Smooth muscle cell (in vitro differentiated cells): Measurements from ENCODE around the gene CKAP5. TPM values are rescaled to one million over a fixed set of nuclear protein-coding genes. Genes with fewer than 3 reads are reported as not detected.
A peak's percentile ranks its signal among the peaks of the same experiment; 100 is the strongest.

ENCODE experiments used
- DNase-seq: peaks from one replicate; lab custom pipeline; 2025; ENCODE audit not compliant: unreplicated experiment; lab: John Stamatoyannopoulos, UW
- H2AFZ ChIP-seq: fragments of 200-600 bp; sonication (generic); 2 replicates; pipeline ENCODE4 v1.6.0; 2016; ENCODE audit warnings: antibody characterized with exemption, low read depth, mild to moderate bottlenecking
- H3F3A ChIP-seq: fragments of 200-600 bp; sonication (generic); 2 replicates; pipeline ENCODE4 v1.6.0; 2017; ENCODE audit warnings: antibody characterized with exemption, low read depth
- H3K27ac ChIP-seq: fragments of 200-600 bp; sonication (generic); 2 replicates; pipeline ENCODE4 v1.5.1; 2016; ENCODE audit warnings: low read depth, mild to moderate bottlenecking
- H3K27me3 ChIP-seq: fragments of 200-600 bp; sonication (generic); 2 replicates; pipeline ENCODE4 v1.6.1; 2016; ENCODE audit warnings: low read depth, mild to moderate bottlenecking
- H3K36me3 ChIP-seq: fragments of 200-600 bp; sonication (generic); 2 replicates; pipeline ENCODE4 v1.5.1; 2016; ENCODE audit warnings: low read depth
- H3K4me1 ChIP-seq: fragments of 200-600 bp; sonication (generic); 2 replicates; pipeline ENCODE4 v1.5.1; 2016; ENCODE audit warnings: low read depth
- H3K4me2 ChIP-seq: fragments of 200-600 bp; sonication (generic); 2 replicates; pipeline ENCODE4 v1.6.0; 2016; ENCODE audit warnings: mild to moderate bottlenecking
- H3K4me3 ChIP-seq: fragments of 200-600 bp; sonication (generic); 2 replicates; pipeline ENCODE4 v1.5.1; 2016; ENCODE audit warnings: mild to moderate bottlenecking
- H3K79me2 ChIP-seq: fragments of 200-600 bp; sonication (generic); 2 replicates; pipeline ENCODE4 v1.6.0; 2016; ENCODE audit warnings: low read depth, mild to moderate bottlenecking
- H3K9ac ChIP-seq: fragments of 200-600 bp; sonication (generic); 2 replicates; pipeline ENCODE4 v1.6.0; 2016; ENCODE audit warnings: low read depth
- H3K9me3 ChIP-seq: fragments of 200-600 bp; sonication (generic); replicated peaks from 2 replicates; pipeline ENCODE4 v1.5.1; 2016; ENCODE audit warnings: low read depth
- H4K20me1 ChIP-seq: fragments of 200-600 bp; sonication (generic); 2 replicates; pipeline ENCODE4 v1.6.0; 2016; ENCODE audit warnings: low read depth
- CTCF ChIP-seq: fragments of 200-600 bp; sonication (generic); IDR thresholded peaks from 2 replicates; pipeline ENCODE4 v1.5.1; 2017; ENCODE audit warnings: borderline replicate concordance, mild to moderate bottlenecking, antibody characterized with exemption; ENCODE audit not compliant: insufficient read depth, poor library complexity, severe bottlenecking
- WGBS: methylation state at CpG from one replicate; pipeline ENCODE4 v1.1.7; 2016; ENCODE audit warnings: low lambda C conversion rate; 5-methylcytosine and 5-hydroxymethylcytosine counted together
- polyA plus RNA-seq: library from polyadenylated mRNA; unstranded; fragments of >200 nt; fragmentation: Nextera tagmentation; extraction: Ambion mirVana; gene quantifications from 2 replicates; pipeline ENCODE4 v1.2.1, GENCODE V29; 2016
- total RNA-seq: library from RNA; depleted of rRNA; stranded (reverse); fragments of >200 nt; gene quantifications from 2 replicates; pipeline ENCODE4 v1.2.3, GENCODE V29; 2014

Gene CKAP5
- total RNA-seq (57.0 and 63.5 TPM in 2 replicates), polyA plus RNA-seq (24.5 and 30.7 TPM in 2 replicates)

GRCh38 chr11:46845740-46846509 is at the start of gene CKAP5:
TSS of gene CKAP5 (minus strand) at chr11:46846280. CDS start at chr11:46821231, 25,049 bp downstream.
- no peaks in the 10 kb centered on the region for H3K36me3 ChIP-seq
- H3K79me2 ChIP-seq, result peaks cover 47% of the 10 kb centered on the region
- no peak for TF ChIP-seq CTCF
- no peaks in the 10 kb centered on the region for H3K9me3 ChIP-seq
- peak within 1 kb of the TSS; percentile 92 for H3K4me2 ChIP-seq
- H3K27me3 ChIP-seq, result no peaks in the 10 kb centered on the region
- H3K4me1 ChIP-seq, result peaks cover 17% of the 10 kb centered on the region
- peak within 1 kb of the TSS; percentile 73 for H3K27ac ChIP-seq
- peak within 1 kb of the TSS; percentile 92 for H3K9ac ChIP-seq
- peaks cover 37% of the 10 kb centered on the region for H4K20me1 ChIP-seq
- WGBS, result under 1% methylated on average over 60 of the region's 83 CpGs
- H2AFZ ChIP-seq, result peak within 1 kb of the TSS; percentile 94
- peak; percentile 60 for DNase-seq
- H3F3A ChIP-seq, result no peaks in the 10 kb centered on the region
- peak within 1 kb of the TSS; percentile 98 for H3K4me3 ChIP-seq

- Histone ChIP-seq H4K20me1 (no peaks in the 10 kb centered on the region), H2AFZ (no peak overlapping the region), H3F3A (peaks cover 2% of the 10 kb centered on the region), H3K4me2 (no peak overlapping the region), H3K4me3 (no peak overlapping the region), H3K36me3 (no peaks in the 10 kb centered on the region), H3K9me3 (no peaks in the 10 kb centered on the region), H3K4me1 (no peaks in the 10 kb centered on the region), H3K9ac (no peak overlapping the region), H3K79me2 (no peaks in the 10 kb centered on the region), H3K27ac (no peak overlapping the region), H3K27me3 (no peaks in the 10 kb centered on the region)
- 100% methylated on average over 10 of the region's 10 CpGs for WGBS
- no peak for DNase-seq
- TF ChIP-seq CTCF, result no peak
Measured at GRCh38 chr11:46895821-46896220, 49.7 kb upstream of the CKAP5 start.

GRCh38 chr11:46894961-46895360 is 48.9 kb upstream of the CKAP5 start:
- H3K4me2 ChIP-seq, result no peak overlapping the region
- no peak overlapping the region for H3K4me3 ChIP-seq
- no peak overlapping the region for H2AFZ ChIP-seq
- 96% methylated on average over 10 of the region's 10 CpGs for WGBS
- H3K4me1 ChIP-seq, result no peaks in the 10 kb centered on the region
- no peak for TF ChIP-seq CTCF
- no peaks in the 10 kb centered on the region for H3K36me3 ChIP-seq
- H3K9ac ChIP-seq, result no peak overlapping the region
- H3K79me2 ChIP-seq, result no peaks in the 10 kb centered on the region
- H4K20me1 ChIP-seq, result no peaks in the 10 kb centered on the region
- no peak overlapping the region for H3K27ac ChIP-seq
- H3F3A ChIP-seq, result peaks cover 4% of the 10 kb centered on the region
- no peaks in the 10 kb centered on the region for H3K27me3 ChIP-seq
- H3K9me3 ChIP-seq, result no peaks in the 10 kb centered on the region
- DNase-seq, result no peak

- H3F3A ChIP-seq, result peaks cover 4% of the 10 kb centered on the region
- no peak overlapping the region for H2AFZ ChIP-seq
- TF ChIP-seq CTCF, result no peak
- no peak overlapping the region for H3K27ac ChIP-seq
- no peak overlapping the region for H3K4me3 ChIP-seq
- no peaks in the 10 kb centered on the region for H3K36me3 ChIP-seq
- H3K27me3 ChIP-seq, result no peaks in the 10 kb centered on the region
- H4K20me1 ChIP-seq, result no peaks in the 10 kb centered on the region
- H3K79me2 ChIP-seq, result no peaks in the 10 kb centered on the region
- H3K9ac ChIP-seq, result no peak overlapping the region
- H3K9me3 ChIP-seq, result no peaks in the 10 kb centered on the region
- no peak for DNase-seq
- 97% methylated on average over 16 of the region's 16 CpGs for WGBS
- no peaks in the 10 kb centered on the region for H3K4me1 ChIP-seq
- H3K4me2 ChIP-seq, result no peak overlapping the region
Measured at GRCh38 chr11:46894506-46894905, 48.4 kb upstream of the CKAP5 start.
